NCI-H748 (cell line): Measurements from ENCODE around the gene XAGE3.
"Not testable (repeated sequence)": the region's sequence is repeated elsewhere in the genome, so short reads cannot be mapped to it uniquely, and the experiment has no call there.

Experiments
- DNase-seq: peaks from one replicate; lab custom pipeline; 2025; ENCODE audit not compliant: unreplicated experiment; lab: John Stamatoyannopoulos, UW

Gene XAGE3

DNA sequence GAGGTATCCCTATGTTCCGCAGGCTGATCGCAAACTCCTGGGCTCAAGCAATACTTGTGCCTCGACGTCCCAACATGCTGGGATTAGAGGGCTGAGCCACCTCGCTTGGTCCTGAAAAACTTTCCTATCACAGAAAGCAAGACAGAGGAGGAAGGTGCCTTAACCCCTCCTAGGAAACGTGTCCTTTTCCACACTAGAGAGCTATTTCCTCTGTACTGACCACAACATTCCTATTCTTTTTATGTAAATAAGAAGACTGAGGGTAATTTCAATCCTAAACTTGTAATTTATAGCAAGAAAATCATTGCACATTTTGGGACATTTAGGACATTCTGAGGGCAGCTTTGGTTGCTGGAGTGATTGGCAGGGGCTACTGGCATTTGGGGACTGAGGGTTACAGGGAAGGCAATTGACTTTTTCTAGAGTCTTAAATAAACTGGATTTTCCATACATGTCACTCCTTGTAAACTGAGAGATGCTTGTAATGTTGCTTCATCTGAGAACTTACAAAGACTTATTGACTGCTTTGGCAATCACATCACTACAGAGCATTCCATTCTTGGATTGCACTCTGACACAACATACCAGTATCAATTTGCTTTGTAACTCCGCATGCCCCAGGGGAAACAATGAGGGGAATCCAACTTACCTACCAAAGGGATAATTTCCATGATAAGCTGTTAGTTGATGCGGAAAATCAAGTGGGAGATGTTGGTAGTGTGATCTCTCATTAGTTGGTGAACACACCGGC, 15.6 kb downstream of the XAGE3 start:
- DNase-seq, result no peak

DNA sequence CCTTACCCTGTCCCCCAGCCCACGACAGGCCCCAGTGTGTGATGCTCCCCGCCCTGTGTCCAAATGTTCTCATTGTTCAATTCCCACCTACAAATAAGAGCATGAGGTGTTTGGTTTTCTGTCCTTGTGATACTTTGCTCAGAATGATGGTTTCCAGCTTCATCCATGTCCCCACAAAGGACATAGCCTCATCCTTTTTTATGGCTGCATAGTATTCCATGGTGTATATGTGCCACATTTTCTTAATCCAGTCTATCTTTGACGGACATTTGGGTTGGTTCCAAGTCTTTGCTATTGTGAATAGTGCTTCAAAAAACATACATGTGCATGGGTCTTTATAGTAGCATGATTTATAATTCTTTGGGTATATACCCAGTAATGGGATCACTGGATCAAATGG, 24.3 kb downstream of the XAGE3 start:
- DNase-seq, result not testable (repeated sequence)

DNA sequence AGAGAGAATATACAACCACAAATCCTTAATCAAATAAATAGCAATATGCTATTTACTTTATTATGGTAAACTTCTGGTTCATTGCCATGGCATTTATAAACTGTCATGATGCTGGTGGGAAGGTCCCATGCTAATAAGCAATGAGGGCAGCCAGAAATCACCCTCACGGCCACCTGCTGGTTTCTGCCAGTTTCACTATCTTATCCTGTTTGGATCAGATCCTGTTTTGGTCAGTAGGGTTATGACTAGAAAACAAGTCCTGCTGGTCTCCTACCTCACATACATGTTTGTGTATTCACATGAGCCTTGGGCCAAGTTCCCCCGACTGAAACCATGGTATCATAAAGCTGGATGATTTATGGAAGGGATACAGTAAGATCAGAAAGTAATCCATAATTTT, 28.7 kb downstream of the XAGE3 start:
- no peak for DNase-seq

DNA sequence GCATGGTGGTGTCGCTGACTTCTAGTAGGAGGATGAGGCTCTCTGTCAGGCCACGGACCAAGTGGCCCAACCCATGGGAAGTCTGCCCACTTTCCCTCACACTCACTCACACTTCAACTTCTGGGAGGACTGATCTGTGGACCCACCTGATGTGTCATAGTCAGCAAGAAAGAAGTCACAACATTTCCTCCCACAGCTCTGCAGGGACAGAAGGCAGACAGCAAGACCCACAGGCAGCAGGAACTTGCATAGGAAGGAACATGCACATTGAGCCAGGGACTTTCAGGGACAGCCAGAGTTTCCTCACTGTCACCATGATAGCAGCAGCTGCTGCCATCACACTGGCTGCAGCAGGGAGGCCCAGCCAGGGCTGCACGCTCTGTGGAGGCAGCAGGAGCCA, 37.3 kb downstream of the XAGE3 start:
- DNase-seq, result no peak

DNA sequence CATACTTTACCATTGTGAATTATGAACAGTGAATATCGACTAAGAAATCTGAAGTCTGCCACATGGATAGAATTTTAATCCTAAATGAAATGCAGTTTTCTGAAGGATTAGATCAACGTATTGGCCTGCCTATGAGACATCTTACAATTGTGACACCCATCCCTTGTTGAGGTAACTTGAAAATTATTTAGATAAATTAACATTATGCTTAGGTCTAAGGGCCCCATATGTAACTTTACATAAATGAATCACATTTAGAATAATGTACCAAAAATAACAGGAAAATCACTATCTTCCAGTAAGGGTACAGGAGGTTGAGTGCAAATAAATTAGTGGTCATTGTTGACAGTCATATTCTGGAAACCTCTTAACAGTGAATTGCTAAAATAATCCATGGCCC, 43.3 kb downstream of the XAGE3 start:
- DNase-seq, result no peak

DNA sequence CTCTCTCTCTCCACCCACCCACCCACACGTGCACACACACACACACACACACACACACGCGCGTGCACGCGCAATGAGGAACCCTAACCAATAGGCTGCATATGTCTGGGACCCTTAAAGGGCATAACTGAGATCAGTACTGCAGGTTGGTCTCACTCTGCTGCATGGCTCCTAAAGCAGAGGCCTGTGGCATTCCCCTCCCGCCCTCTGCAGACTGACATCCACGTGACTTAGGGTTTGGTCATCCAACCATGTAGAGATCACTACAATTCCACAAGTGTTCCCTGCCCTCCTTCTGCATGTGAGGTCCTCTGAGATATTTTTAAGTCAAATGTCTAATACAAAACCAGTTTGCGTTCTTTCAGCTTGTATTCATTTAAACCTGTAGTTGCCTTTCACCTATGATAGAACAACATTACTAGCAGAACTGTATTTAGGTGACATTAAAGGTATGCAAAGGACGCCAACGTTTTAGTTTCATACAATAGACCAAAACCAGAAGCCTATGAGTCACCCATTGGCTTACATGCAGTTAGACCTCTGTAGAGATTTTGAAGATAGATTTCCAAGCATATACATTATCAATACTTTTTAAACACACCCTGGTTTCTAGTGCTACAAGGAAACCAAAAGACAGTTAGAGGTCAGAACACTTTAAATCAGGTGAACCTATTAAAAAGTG, 46.7 kb downstream of the XAGE3 start:
- no peak for DNase-seq

DNA sequence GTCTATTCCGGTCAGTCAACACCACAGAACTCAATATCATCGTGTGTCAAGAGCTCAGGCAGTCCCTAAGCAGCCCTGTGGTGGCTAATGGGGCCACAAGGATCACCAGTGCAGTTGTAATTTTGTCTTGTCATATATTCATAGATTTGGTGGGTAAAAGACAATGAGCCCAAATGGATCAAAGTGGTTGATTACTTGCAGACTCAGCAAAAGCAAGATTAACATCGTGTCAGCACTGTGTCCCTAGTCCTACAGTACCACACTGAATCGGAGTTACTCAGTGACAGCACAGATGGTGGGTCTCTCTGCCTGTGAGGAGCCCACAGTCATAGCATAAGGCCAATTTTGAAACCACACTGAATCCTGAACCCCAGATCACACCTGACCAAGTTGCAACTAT, 48.1 kb downstream of the XAGE3 start:
- DNase-seq, result no peak
